Testis (tissue), 5 donors: ENCODE measurements around the gene NUCKS1. TPM values are rescaled to one million over a fixed set of nuclear protein-coding genes. Genes with fewer than 3 reads are reported as not detected.

Source experiments
- DNase-seq: peaks from one replicate; pipeline ENCODE4 v3.0.0-alpha.2; 2019
- H3K27ac ChIP-seq, 2 donors: fragments of 200-600 bp; sonication (generic); one replicate each; pipeline ENCODE4 v1.5.1; 2019
- H3K27me3 ChIP-seq: fragments of 200-600 bp; sonication (generic); one replicate; pipeline ENCODE4 v1.5.1; 2019
- H3K36me3 ChIP-seq: fragments of 200-600 bp; sonication (generic); one replicate; pipeline ENCODE4 v1.5.1; 2017; ENCODE audit warnings: low read depth; ENCODE audit errors: missing control alignments
- H3K4me1 ChIP-seq: fragments of 200-600 bp; sonication (generic); one replicate; pipeline ENCODE4 v1.5.1; 2019
- H3K4me3 ChIP-seq, 2 donors: fragments of 200-600 bp; sonication (generic); one replicate each; pipeline ENCODE4 v1.5.1; 2017 to 2019
- H3K9me3 ChIP-seq: fragments of 200-600 bp; sonication (generic); one replicate; pipeline ENCODE4 v1.5.1; 2017
- POLR2A ChIP-seq: fragments of 450-650 bp; IDR thresholded peaks from one replicate; pipeline ENCODE4 v1.6.1; 2017; ENCODE audit warnings: antibody characterized with exemption, mild to moderate bottlenecking, moderate library complexity
- WGBS, 2 donors: methylation state at CpG; one replicate each; pipeline ENCODE4 v1.1.5; 2018; 5-methylcytosine and 5-hydroxymethylcytosine counted together
- intact Hi-C: fragments of 100-400 bp; cut with DNase I; formaldehyde crosslinking; loops from one replicate; pipeline ENCODE4 v1.15.1; 2023; ENCODE audit warnings: low total_unique reads
- long read RNA-seq, 2 donors: transcript quantifications; one replicate each; lab custom pipeline, GENCODE V29; 2026
- polyA plus RNA-seq: library from polyadenylated mRNA; stranded (reverse); fragments of 350-450 nt; fragmentation: Illumina TruSeq; extraction: RNeasy Lipid Tissue Mini Kit (QIAGEN cat#74804); gene quantifications from one replicate; pipeline ENCODE4 v1.2.3, GENCODE V29; 2014; ENCODE audit warnings: low read depth, low replicate concordance; ENCODE audit not compliant: insufficient read depth
- total RNA-seq, 2 donors: library from RNA; depleted of rRNA; stranded (reverse); fragments of >200 nt; gene quantifications; one replicate each; pipeline ENCODE4 v1.2.3, GENCODE V29; 2016
- TF ChIP-seq, protein P1 (sequence below), 3 experiments: fragments of 450-650 bp in 2 of 3; fragments of 200-600 bp in 1 of 3; sonication (generic) in 1 of 3; IDR thresholded peaks; one replicate each; pipeline ENCODE4 v1.5.1; 2016 to 2019; ENCODE audit warnings: antibody characterized with exemption in 3 of 3, mild to moderate bottlenecking in 2 of 3, moderate library complexity in 1 of 3

Gene NUCKS1, protein sequence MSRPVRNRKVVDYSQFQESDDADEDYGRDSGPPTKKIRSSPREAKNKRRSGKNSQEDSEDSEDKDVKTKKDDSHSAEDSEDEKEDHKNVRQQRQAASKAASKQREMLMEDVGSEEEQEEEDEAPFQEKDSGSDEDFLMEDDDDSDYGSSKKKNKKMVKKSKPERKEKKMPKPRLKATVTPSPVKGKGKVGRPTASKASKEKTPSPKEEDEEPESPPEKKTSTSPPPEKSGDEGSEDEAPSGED
- total RNA-seq (10 to 100 TPM; 57.7 to 98.6 TPM), polyA plus RNA-seq (66.3 TPM)
- long read RNA-seq, donor 1, full-length matches to known transcripts = 66 of 187 reads
- long read RNA-seq, donor 1, partial matches to known transcripts = 115 of 187 reads
- long read RNA-seq, donor 1, other reads (novel, unspliced or antisense) = 6 of 187 reads
- long read RNA-seq, donor 2, full-length matches to known transcripts = 18 of 98 reads
- long read RNA-seq, donor 2, partial matches to known transcripts = 80 of 98 reads
- long read RNA-seq, donor 2, other reads (novel, unspliced or antisense) = 0 of 98 reads

DNA sequence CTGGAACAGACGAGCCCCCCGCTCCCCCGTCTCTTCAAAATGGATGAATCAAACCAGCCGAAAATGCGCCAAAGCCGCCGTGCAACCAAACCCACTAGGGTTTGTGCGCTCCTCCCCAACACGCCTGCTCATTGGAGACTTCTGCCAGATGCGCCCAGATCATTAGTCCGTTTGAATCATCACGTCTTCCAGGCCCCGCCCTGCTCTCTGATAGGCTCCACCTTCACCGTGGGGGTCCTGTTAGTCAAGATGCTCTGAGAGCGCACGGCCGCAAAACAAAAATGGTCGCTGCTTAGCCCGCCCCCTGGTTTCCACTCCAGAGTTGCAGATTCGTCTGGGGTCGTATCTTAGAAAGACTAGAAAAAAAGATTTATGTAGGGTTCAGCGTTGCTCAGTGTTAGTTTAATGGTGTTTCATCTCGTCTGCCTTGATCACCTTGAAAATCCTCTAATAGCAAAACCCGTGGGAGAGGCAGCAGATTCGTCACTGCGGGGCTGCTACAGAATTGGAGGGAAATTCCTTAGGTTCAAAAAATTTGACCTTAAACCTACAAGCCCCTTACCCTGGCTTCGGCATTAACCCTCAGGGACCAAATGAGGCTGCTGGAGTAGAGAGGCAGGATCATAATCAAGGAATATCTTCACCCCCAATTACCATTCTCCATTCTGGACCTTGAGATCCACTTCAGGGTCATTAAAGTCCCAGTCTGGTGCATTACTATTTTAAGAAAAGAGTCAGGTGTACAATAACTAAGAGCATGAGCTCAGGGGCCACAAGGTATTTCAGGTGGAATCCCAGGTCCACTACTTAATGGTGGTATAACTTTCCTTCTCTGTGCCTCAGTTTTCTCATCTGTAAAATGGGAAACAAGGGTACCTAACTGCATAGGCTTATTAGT lies at the start of gene NUCKS1:
Gene NUCKS1 (minus strand): TSS at position 45 of the 898 bp plus-strand sequence. CDS start 209 bp downstream, outside the sequence.
- 1% methylated on average over 20 to 26 of the region's 27 CpGs for WGBS, 2 donors

DNA sequence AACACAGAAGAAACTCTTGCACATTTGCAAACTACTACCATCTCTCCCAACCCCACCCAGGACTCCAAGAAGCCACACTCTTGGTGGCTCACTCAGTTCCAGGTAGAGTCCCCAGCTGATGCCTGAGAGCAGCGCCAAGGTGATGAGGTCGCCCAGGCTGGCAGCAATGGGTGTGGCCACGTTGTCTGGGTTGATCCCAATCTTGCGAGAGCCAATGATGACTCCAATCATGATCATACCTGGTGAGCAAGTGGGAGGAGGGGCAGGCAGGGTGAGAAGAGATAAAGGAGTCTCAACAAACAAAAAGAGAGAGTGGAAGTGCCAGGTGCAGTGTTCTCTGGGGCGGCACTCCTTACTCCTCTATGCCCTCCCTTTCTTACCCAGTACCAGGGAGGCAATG lies 48.6 kb upstream of the NUCKS1 start:
- DNase-seq = no peak
- 79 to 88% methylated on average over 5 of the region's 5 CpGs for WGBS, 2 donors
- Histone ChIP-seq H3K27ac (no peak overlapping the region), H3K4me3 (no peak overlapping the region), H3K36me3 (no peaks in the 10 kb centered on the region), H3K4me1 (peaks cover 11% of the 10 kb centered on the region), H3K27me3 (no peaks in the 10 kb centered on the region), H3K9me3 (no peaks in the 10 kb centered on the region)
- TF ChIP-seq, protein P1, sequence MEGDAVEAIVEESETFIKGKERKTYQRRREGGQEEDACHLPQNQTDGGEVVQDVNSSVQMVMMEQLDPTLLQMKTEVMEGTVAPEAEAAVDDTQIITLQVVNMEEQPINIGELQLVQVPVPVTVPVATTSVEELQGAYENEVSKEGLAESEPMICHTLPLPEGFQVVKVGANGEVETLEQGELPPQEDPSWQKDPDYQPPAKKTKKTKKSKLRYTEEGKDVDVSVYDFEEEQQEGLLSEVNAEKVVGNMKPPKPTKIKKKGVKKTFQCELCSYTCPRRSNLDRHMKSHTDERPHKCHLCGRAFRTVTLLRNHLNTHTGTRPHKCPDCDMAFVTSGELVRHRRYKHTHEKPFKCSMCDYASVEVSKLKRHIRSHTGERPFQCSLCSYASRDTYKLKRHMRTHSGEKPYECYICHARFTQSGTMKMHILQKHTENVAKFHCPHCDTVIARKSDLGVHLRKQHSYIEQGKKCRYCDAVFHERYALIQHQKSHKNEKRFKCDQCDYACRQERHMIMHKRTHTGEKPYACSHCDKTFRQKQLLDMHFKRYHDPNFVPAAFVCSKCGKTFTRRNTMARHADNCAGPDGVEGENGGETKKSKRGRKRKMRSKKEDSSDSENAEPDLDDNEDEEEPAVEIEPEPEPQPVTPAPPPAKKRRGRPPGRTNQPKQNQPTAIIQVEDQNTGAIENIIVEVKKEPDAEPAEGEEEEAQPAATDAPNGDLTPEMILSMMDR (IDR thresholded peaks at IDR 0.05) = no peak
- TF ChIP-seq POLR2A = no peak
- intact Hi-C loops = loop anchor here (10.0 kb wide), 1 partner anchor 176 kb away; no protein-coding TSS in a partner anchor

More for the DNA sequence above, at the start of gene NUCKS1:
- TF ChIP-seq POLR2A = peak; percentile 36
- TF ChIP-seq, protein P1 (IDR thresholded peaks at IDR 0.05) = peak in 2 of 3 experiments; percentile 13 to 35
- peak within 1 kb of the TSS; percentile 94 to 97 for H3K4me3 ChIP-seq
- intact Hi-C loops = no loop called here
- H3K27me3 ChIP-seq = no peaks in the 10 kb centered on the region
- no peaks in the 10 kb centered on the region for H3K9me3 ChIP-seq
- peaks cover 22% of the 10 kb centered on the region for H3K4me1 ChIP-seq
- H3K27ac ChIP-seq = peak within 1 kb of the TSS; percentile 98 to 99
- DNase-seq = peak; percentile 100
- H3K36me3 ChIP-seq = no peaks in the 10 kb centered on the region

DNA sequence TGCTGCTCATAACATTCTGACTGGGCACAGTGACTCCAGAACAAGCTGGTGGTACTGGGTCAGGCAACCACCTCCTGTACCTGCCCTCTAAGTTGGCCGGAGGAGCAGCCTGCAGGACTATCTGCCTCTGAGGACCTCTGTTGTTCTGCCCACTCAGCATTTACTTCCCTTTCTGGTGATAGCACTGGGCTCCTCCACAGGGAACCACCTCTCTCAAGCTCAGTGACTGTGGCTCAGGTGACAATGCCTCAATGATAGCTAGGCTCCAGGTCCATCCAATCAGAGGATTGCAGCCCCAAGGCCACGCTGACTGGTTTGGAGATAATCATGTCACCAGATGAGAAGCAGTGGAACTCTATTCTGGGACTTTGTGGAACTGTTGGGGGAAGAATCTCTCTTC lies 47.2 kb upstream of the NUCKS1 start:
- TF ChIP-seq, protein P1 (IDR thresholded peaks at IDR 0.05) = no peak
- no peak for TF ChIP-seq POLR2A
- Histone ChIP-seq H3K4me1 (peaks cover 11% of the 10 kb centered on the region), H3K9me3 (no peaks in the 10 kb centered on the region), H3K36me3 (no peaks in the 10 kb centered on the region), H3K4me3 (no peak overlapping the region), H3K27me3 (no peaks in the 10 kb centered on the region), H3K27ac (no peak overlapping the region)
- intact Hi-C loops = loop anchor here (10.0 kb wide), 1 partner anchor 178 kb away; no protein-coding TSS in a partner anchor
- 68 to 81% methylated on average over 2 of the region's 2 CpGs for WGBS, 2 donors
- DNase-seq = no peak

DNA sequence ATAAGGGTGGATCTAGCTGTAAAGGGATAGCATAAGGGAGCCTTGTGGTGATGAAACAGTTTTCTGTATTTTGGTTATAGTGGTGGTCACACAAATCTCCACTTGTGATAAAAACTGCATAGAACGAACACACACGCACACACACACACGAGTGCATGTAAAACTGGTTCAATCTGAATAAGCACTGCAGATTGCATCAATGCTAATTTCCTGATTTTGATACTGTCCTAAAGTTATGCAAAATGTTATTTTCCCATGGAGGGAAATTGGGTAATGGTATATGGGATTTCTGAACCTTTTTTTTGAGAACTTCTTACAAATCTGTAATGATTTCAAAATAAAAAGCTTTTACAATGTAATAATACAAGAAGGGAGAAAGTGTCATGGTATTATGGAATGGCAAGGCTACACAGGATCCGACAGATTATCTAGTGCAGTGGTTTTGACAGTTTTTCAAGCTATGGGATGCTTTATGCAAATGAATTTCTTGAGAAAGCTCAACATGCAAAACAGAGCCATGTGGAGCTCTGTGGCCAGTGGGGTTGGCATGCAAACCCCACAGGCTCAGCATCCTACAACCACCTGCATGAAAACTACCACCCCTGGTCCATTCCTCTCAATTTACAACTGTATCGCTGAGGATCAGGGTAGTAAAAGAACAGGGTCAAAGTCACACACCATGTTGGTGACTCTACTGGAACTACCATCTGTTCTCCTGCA lies 44.2 kb upstream of the NUCKS1 start:
- Histone ChIP-seq H3K9me3 (no peaks in the 10 kb centered on the region), H3K4me1 (no peaks in the 10 kb centered on the region), H3K27me3 (no peaks in the 10 kb centered on the region), H3K4me3 (no peak overlapping the region), H3K27ac (no peak overlapping the region), H3K36me3 (no peaks in the 10 kb centered on the region)
- 65 to 74% methylated on average over 5 of the region's 5 CpGs for WGBS, 2 donors
- DNase-seq = no peak
- intact Hi-C loops = loop anchor here (10.0 kb wide), 1 partner anchor 181 kb away; no protein-coding TSS in a partner anchor
- TF ChIP-seq, protein P1 (IDR thresholded peaks at IDR 0.05) = no peak
- no peak for TF ChIP-seq POLR2A
